Gastrocnemius medialis (tissue), 4 donors: Measurements from ENCODE around the gene MAL.

Experiments used
- POLR2A ChIP-seq, 2 donors: fragments of 450-650 bp; IDR thresholded peaks; one replicate each; pipeline ENCODE4 v1.6.1; 2017; ENCODE audit warnings: antibody characterized with exemption in 2 of 2, mild to moderate bottlenecking in 2 of 2, moderate library complexity in 2 of 2
- TF ChIP-seq, protein P1 (sequence below), 5 experiments: fragments of 450-650 bp in 3 of 5; fragments of 200-600 bp in 2 of 5; sonication (generic) in 2 of 5; IDR thresholded peaks in 4 of 5; conservative IDR thresholded peaks in 1 of 5; 1 replicate in 4 of 5; 2 replicates in 1 of 5; pipeline ENCODE4 v1.5.1; 2016 to 2019; ENCODE audit warnings: antibody characterized with exemption in 5 of 5, mild to moderate bottlenecking in 3 of 5, moderate library complexity in 3 of 5

GRCh38 chr2:95037384-95037839 is 11.9 kb downstream of the MAL start:
- TF ChIP-seq, protein P1, sequence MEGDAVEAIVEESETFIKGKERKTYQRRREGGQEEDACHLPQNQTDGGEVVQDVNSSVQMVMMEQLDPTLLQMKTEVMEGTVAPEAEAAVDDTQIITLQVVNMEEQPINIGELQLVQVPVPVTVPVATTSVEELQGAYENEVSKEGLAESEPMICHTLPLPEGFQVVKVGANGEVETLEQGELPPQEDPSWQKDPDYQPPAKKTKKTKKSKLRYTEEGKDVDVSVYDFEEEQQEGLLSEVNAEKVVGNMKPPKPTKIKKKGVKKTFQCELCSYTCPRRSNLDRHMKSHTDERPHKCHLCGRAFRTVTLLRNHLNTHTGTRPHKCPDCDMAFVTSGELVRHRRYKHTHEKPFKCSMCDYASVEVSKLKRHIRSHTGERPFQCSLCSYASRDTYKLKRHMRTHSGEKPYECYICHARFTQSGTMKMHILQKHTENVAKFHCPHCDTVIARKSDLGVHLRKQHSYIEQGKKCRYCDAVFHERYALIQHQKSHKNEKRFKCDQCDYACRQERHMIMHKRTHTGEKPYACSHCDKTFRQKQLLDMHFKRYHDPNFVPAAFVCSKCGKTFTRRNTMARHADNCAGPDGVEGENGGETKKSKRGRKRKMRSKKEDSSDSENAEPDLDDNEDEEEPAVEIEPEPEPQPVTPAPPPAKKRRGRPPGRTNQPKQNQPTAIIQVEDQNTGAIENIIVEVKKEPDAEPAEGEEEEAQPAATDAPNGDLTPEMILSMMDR (IDR thresholded peaks at IDR 0.05 in 4 of 5, conservative IDR thresholded peaks at IDR 0.05 in 1 of 5) = no peak
- no peak for TF ChIP-seq POLR2A (IDR thresholded peaks at IDR 0.05)
